NT2/D1 (cell line): Measurements from ENCODE around the gene TMEM169.

ENCODE experiments used
- SUZ12 ChIP-seq: IDR thresholded peaks from 2 replicates; pipeline ENCODE4 v1.6.1; 2011; ENCODE audit not compliant: insufficient read length, insufficient read depth; ENCODE audit errors: extremely low read depth
- YY1 ChIP-seq: IDR thresholded peaks from 2 replicates; pipeline ENCODE4 v1.6.1; 2011; ENCODE audit not compliant: insufficient read length, insufficient read depth
- ZNF274 ChIP-seq: IDR thresholded peaks from 2 replicates; pipeline ENCODE4 v1.6.1; 2011; ENCODE audit warnings: mild to moderate bottlenecking, low read depth, low read length

DNA sequence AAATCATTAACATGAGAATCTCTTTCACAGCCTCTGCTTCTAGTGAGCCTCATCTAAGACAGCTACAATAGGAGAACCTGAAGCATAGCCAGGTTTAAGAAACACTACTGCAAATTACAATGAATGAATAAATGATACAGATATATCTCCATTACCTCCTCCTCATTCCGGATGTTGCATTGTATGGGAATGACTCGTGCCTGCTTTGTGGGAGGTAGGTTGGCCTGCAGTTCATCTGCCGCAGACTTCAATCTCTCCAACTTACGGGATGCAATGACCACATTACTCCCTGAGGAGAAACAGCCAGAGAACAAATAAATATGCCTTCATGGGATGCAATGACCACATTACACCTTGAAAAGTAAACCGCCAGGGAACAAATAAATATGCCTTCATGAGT, 15.5 kb upstream of the TMEM169 start:
- TF ChIP-seq ZNF274 (no peak), YY1 (no peak), SUZ12 (no peak)
